Gastrocnemius medialis (tissue), 4 donors: Measurements from ENCODE around the gene TDRD7.

Source experiments
- CTCF ChIP-seq, 5 experiments: fragments of 450-650 bp in 3 of 5; fragments of 200-600 bp in 2 of 5; sonication (generic) in 2 of 5; IDR thresholded peaks in 4 of 5; conservative IDR thresholded peaks in 1 of 5; 1 replicate in 4 of 5; 2 replicates in 1 of 5; pipeline ENCODE4 v1.5.1; 2016 to 2019; ENCODE audit warnings: antibody characterized with exemption in 5 of 5, mild to moderate bottlenecking in 3 of 5, moderate library complexity in 3 of 5
- POLR2A ChIP-seq, 2 donors: fragments of 450-650 bp; IDR thresholded peaks; one replicate each; pipeline ENCODE4 v1.6.1; 2017; ENCODE audit warnings: antibody characterized with exemption in 2 of 2, mild to moderate bottlenecking in 2 of 2, moderate library complexity in 2 of 2

- no peak for TF ChIP-seq CTCF (IDR thresholded peaks at IDR 0.05 in 4 of 5, conservative IDR thresholded peaks at IDR 0.05 in 1 of 5)
- TF ChIP-seq POLR2A (IDR thresholded peaks at IDR 0.05) = no peak
These were observed 3.3 kb upstream of the TDRD7 start for GRCh38 chr9:97408562-97408961.
